Gastroesophageal sphincter (tissue), 4 donors: ENCODE results near the gene EVL. TPM values are rescaled to one million over a fixed set of nuclear protein-coding genes. Genes with fewer than 3 reads are reported as not detected.
A peak's percentile ranks its signal among the peaks of the same experiment; 100 is the strongest.

Source experiments
- ATAC-seq: fragments of 150-250 bp; one replicate; pipeline ENCODE4 v1.9.1; 2016; ENCODE audit warnings: mild to moderate bottlenecking, moderate library complexity
- H3K27ac ChIP-seq, 4 donors: fragments of 200-600 bp; sonication (generic) in 3 of 4; 1 replicate in 3 of 4; 2 replicates in 1 of 4; pipeline ENCODE4 v1.5.1; 2016 to 2019
- H3K27me3 ChIP-seq: fragments of 200-600 bp; sonication (generic); one replicate; pipeline ENCODE4 v1.5.1; 2019
- H3K36me3 ChIP-seq, 2 donors: fragments of 200-600 bp; sonication (generic); one replicate each; pipeline ENCODE4 v1.5.1; 2019; ENCODE audit warnings: control low read depth in 1 of 2
- H3K4me1 ChIP-seq, 3 donors: fragments of 200-600 bp; sonication (generic); 1 replicate in 2 of 3; 2 replicates in 1 of 3; pipeline ENCODE4 v1.5.1; 2016 to 2019; ENCODE audit warnings: control low read depth in 2 of 3
- H3K4me3 ChIP-seq, 2 donors: fragments of 200-600 bp; sonication (generic); one replicate each; pipeline ENCODE4 v1.5.1; 2019; ENCODE audit warnings: mild to moderate bottlenecking in 1 of 2, moderate library complexity in 1 of 2
- H3K9me3 ChIP-seq, 3 donors: fragments of 200-600 bp; sonication (generic); one replicate each; pipeline ENCODE4 v1.5.1; 2017 to 2019; ENCODE audit warnings: control low read depth in 2 of 3
- CTCF ChIP-seq, 4 experiments: fragments of 200-600 bp in 2 of 4; fragments of 450-650 bp in 2 of 4; sonication (generic) in 1 of 4; IDR thresholded peaks; one replicate each; pipeline ENCODE4 v1.5.1; 2017 to 2019; ENCODE audit warnings: antibody characterized with exemption in 4 of 4, mild to moderate bottlenecking in 2 of 4, moderate library complexity in 2 of 4
- EP300 ChIP-seq: sonication (generic); formaldehyde crosslinking; IDR thresholded peaks from one replicate; pipeline ENCODE4 v1.6.1; 2017; ENCODE audit warnings: antibody characterized with exemption, mild to moderate bottlenecking
- POLR2A ChIP-seq, 2 donors: fragments of 450-650 bp; IDR thresholded peaks; one replicate each; pipeline ENCODE4 v1.6.1; 2017; ENCODE audit warnings: antibody characterized with exemption in 2 of 2, mild to moderate bottlenecking in 2 of 2, moderate library complexity in 1 of 2
- POLR2AphosphoS5 ChIP-seq: sonication (generic); formaldehyde crosslinking; IDR thresholded peaks from one replicate; pipeline ENCODE4 v1.6.1; 2017; ENCODE audit warnings: antibody characterized with exemption
- WGBS, 2 donors: methylation state at CpG; one replicate each; pipeline ENCODE4 v1.1.5; 2018; ENCODE audit warnings: low coverage in 1 of 2; 5-methylcytosine and 5-hydroxymethylcytosine counted together
- total RNA-seq, 4 donors: library from RNA; depleted of rRNA; stranded (reverse); fragments of >200 nt; gene quantifications; one replicate each; pipeline ENCODE4 v1.1.0, GENCODE V29; 2016

The EVL gene
- 10 to 100 TPM; 36.1 to 42.6 (median 38.5) TPM for total RNA-seq

DNA sequence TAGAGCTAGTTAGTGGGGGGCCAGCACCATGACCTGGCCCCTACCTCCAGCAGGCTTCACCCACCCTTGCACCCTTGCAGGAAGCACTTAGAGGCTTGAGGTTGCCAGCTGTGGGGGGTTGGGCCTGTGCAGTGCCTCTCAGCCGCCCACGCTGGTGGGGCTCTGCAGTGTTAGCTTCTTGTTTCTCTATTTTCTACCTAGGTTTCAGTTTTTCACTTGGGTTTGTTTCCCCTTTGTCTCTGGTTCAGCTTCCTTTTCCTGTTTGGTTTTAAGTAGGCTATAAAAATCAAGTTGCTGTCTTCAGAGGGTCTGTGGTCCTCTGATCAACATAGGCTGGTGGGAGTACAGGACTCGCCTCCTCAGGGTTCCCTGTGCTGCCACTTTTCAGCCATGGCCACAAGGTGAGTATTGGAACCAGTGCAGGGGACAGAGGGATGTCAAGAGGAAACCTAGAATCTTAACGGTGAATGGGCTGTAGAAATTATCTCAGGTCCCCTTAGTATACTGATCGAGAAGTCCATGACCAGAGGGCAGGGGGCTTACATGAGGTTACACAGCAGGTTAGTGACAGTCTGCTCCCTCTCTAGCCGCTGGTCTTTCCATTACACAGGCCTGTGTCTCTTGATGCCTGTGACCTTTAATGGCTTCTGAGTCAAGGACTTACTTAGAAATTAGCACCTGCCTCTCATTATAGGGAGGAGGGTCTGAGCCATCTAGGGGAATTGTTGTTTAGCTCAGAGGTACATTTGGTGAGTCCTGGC, at the start of gene EVL:
TSS of gene EVL (plus strand) at position 312 of the 761 bp plus-strand sequence. CDS start at position 391, 79 bp downstream.
- Histone ChIP-seq H3K36me3 (no peaks in the 10 kb centered on the region), H3K9me3 (no peaks in the 10 kb centered on the region), H3K4me3 (peak within 1 kb of the TSS in 1 of 2 donors; percentile 9), H3K4me1 (no peaks in the 10 kb centered on the region), H3K27me3 (no peaks in the 10 kb centered on the region), H3K27ac (peak within 1 kb of the TSS in 2 of 4 donors; percentile 17 to 35)
- TF ChIP-seq CTCF (IDR thresholded peaks at IDR 0.05): no peak
- no peak for TF ChIP-seq POLR2AphosphoS5
- no peak for TF ChIP-seq POLR2A (IDR thresholded peaks at IDR 0.05)
- TF ChIP-seq EP300: no peak
- no peak for ATAC-seq
- 57 to 79% methylated on average over 1 to 3 of the region's 6 CpGs for WGBS, 2 donors

GRCh38 chr14:100017553-100017952, 47.7 kb upstream of the EVL start:
- Histone ChIP-seq H3K4me3 (no peak overlapping the region), H3K27me3 (no peaks in the 10 kb centered on the region), H3K4me1 (peaks cover 0 to 33% (median 8%) of the 10 kb centered on the region in 3 donors), H3K36me3 (no peaks in the 10 kb centered on the region), H3K9me3 (no peaks in the 10 kb centered on the region), H3K27ac (no peak overlapping the region)
- TF ChIP-seq CTCF (IDR thresholded peaks at IDR 0.05) (no peak), POLR2A (IDR thresholded peaks at IDR 0.05) (no peak), POLR2AphosphoS5 (no peak), EP300 (no peak)
- no peak for ATAC-seq
- WGBS, 2 donors: 72 to 79% methylated on average over 4 to 5 of the region's 5 CpGs

DNA sequence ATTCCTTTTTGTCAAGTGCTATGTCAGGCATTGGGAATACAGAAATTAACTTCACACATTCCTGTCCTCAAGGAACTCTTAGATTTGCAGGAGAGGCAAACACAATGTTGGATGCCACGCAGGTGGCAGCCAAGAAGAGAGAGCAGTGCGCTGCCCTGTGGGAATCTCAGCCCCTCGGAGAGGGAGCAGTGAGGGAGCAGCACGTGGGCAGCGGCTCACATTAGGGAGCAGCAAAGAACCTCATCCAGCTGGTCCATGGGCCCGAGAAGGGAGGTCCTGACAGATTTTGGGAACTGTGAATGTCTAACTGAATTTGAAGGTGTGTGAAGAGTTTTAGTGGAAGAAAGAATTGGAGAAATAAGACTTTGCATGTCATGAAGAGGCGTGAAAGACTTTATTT, 47.2 kb upstream of the EVL start:
- no peaks in the 10 kb centered on the region for H3K9me3 ChIP-seq
- H3K27me3 ChIP-seq: no peaks in the 10 kb centered on the region
- no peak overlapping the region for H3K27ac ChIP-seq
- no peak for ATAC-seq
- TF ChIP-seq POLR2AphosphoS5: no peak
- TF ChIP-seq POLR2A (IDR thresholded peaks at IDR 0.05): no peak
- no peak for TF ChIP-seq EP300
- TF ChIP-seq CTCF (IDR thresholded peaks at IDR 0.05): no peak
- H3K4me3 ChIP-seq: no peak overlapping the region
- no peaks in the 10 kb centered on the region for H3K36me3 ChIP-seq
- H3K4me1 ChIP-seq: peaks cover 0 to 38% (median 8%) of the 10 kb centered on the region in 3 donors
- 53 to 79% methylated on average over 3 to 7 of the region's 7 CpGs for WGBS, 2 donors

- H3K9me3 ChIP-seq: no peaks in the 10 kb centered on the region
- H3K4me1 ChIP-seq: peaks cover 0 to 42% (median 8%) of the 10 kb centered on the region in 3 donors
- H3K36me3 ChIP-seq: no peaks in the 10 kb centered on the region
- TF ChIP-seq POLR2A (IDR thresholded peaks at IDR 0.05): no peak
- no peak for TF ChIP-seq EP300
- TF ChIP-seq CTCF (IDR thresholded peaks at IDR 0.05): no peak
- no peak for TF ChIP-seq POLR2AphosphoS5
- no peaks in the 10 kb centered on the region for H3K27me3 ChIP-seq
- ATAC-seq: no peak
- H3K4me3 ChIP-seq: no peak overlapping the region
- 51 to 53% methylated on average over 4 to 8 of the region's 8 CpGs for WGBS, 2 donors
- H3K27ac ChIP-seq: no peak overlapping the region
These were observed 46.7 kb upstream of the EVL start for GRCh38 chr14:100018482-100018881.
